Kidney (tissue), 14 donors: ENCODE results near the gene SPOCK1. TPM values are rescaled to one million over a fixed set of nuclear protein-coding genes. Genes with fewer than 3 reads are reported as not detected.

Experiments used
- DNase-seq, 5 donors: peaks; one replicate each; pipeline ENCODE4 v3.0.0-alpha.2; 2013 to 2020
- FAIRE-seq: peaks from 2 replicates; lab custom pipeline; 2012; peaks lifted over from hg19 to GRCh38; lab: Jason Lieb, UNC
- H3K27ac ChIP-seq, 2 donors: one replicate each; pipeline ENCODE4 v1.7.0; 2013; ENCODE audit warnings: low read depth in 2 of 2, low read length in 2 of 2, inconsistent platforms in 1 of 2
- H3K27me3 ChIP-seq: one replicate; pipeline ENCODE4 v1.7.1; 2013; ENCODE audit warnings: low read length, inconsistent platforms; ENCODE audit not compliant: control insufficient read depth, insufficient read depth
- H3K36me3 ChIP-seq, 3 donors: one replicate each; pipeline versions ENCODE4 v1.7.0 to v1.7.1; 2013; ENCODE audit warnings: low read length in 3 of 3, control low read depth in 1 of 3, inconsistent platforms in 1 of 3; ENCODE audit not compliant: insufficient read depth in 3 of 3, control insufficient read depth in 2 of 3
- H3K4me1 ChIP-seq, 3 donors: one replicate each; pipeline versions ENCODE4 v1.7.0 to v1.7.1; 2013; ENCODE audit warnings: low read length in 3 of 3, inconsistent platforms in 1 of 3, low read depth in 1 of 3; ENCODE audit not compliant: control insufficient read depth in 2 of 3, insufficient read depth in 2 of 3
- H3K4me3 ChIP-seq, 3 donors: one replicate each; pipeline versions ENCODE4 v1.7.0 to v1.8.1; 2013; ENCODE audit warnings: low read length in 3 of 3, control low read depth in 1 of 3, inconsistent platforms in 1 of 3
- H3K9ac ChIP-seq, 3 donors: one replicate each; pipeline versions ENCODE4 v1.7.0 to v1.7.1; 2013; ENCODE audit warnings: low read length in 3 of 3, control low read depth in 1 of 3, inconsistent platforms in 1 of 3
- H3K9me3 ChIP-seq, 3 donors: one replicate each; pipeline versions ENCODE4 v1.7.0 to v1.7.1; 2013; ENCODE audit warnings: low read length in 3 of 3, control low read depth in 1 of 3, inconsistent platforms in 1 of 3; ENCODE audit not compliant: control insufficient read depth in 2 of 3, insufficient read depth in 1 of 3
- CTCF ChIP-seq: IDR thresholded peaks from 3 replicates; pipeline ENCODE4 v1.5.1; 2012; ENCODE audit warnings: mild to moderate bottlenecking, moderate library complexity, borderline replicate concordance; ENCODE audit not compliant: insufficient read depth; ENCODE audit errors: extremely low read depth
- intact Hi-C: fragments of 100-400 bp; cut with DNase I; formaldehyde crosslinking; loops from one replicate; pipeline ENCODE4 v1.11.1; 2022
- polyA plus RNA-seq: library from polyadenylated mRNA; stranded (reverse); fragments of 350-450 nt; fragmentation: Illumina TruSeq; extraction: RNeasy Lipid Tissue Mini Kit (QIAGEN cat#74804); gene quantifications from one replicate; pipeline ENCODE4 v1.2.3, GENCODE V29; 2014; ENCODE audit warnings: low read depth, low replicate concordance; ENCODE audit not compliant: insufficient read depth
- total RNA-seq: library from RNA; stranded (reverse); fragmentation: NEBNext Ultra II Directional; extraction: Animal tissue kit (Norgen Biotek cat#: 25700); gene quantifications from one replicate; pipeline ENCODE4 v1.2.1, GENCODE V29; 2021
- donor health status: control.
- donor health status: control.
- donor health status: control.
- donor health status: control.
- donor health status: control.
- donor health status: DM: yes; HTN: yes; CAD: no.
- donor health status: Normal renal cell carcinoma (clear cell type).

Gene SPOCK1
- total and polyA plus RNA-seq, 2 donors from 2014 or later: 15.7 to 32.8 TPM

- H3K4me1 ChIP-seq: no peaks in the 10 kb centered on the region
- no peak overlapping the region for H3K27ac ChIP-seq
- TF ChIP-seq CTCF: no peak
- no peaks in the 10 kb centered on the region for H3K9me3 ChIP-seq
- no peaks in the 10 kb centered on the region for H3K36me3 ChIP-seq
- H3K4me3 ChIP-seq: no peak overlapping the region
- H3K9ac ChIP-seq: no peak overlapping the region
- no peak for DNase-seq
- intact Hi-C loops: no loop called here
- FAIRE-seq: no peak
- H3K27me3 ChIP-seq: no peaks in the 10 kb centered on the region
Measured at GRCh38 chr5:137207023-137207760, 291.9 kb downstream of the SPOCK1 start.

GRCh38 chr5:137206030-137206715 is 293.0 kb downstream of the SPOCK1 start:
- DNase-seq (no peak), FAIRE-seq (no peak)
- Histone ChIP-seq H3K36me3 (no peaks in the 10 kb centered on the region), H3K27me3 (no peaks in the 10 kb centered on the region), H3K9me3 (no peaks in the 10 kb centered on the region), H3K27ac (no peak overlapping the region), H3K4me3 (no peak overlapping the region), H3K4me1 (no peaks in the 10 kb centered on the region), H3K9ac (no peak overlapping the region)
- intact Hi-C loops: no loop called here
- no peak for TF ChIP-seq CTCF

GRCh38 chr5:137205231-137206027 is 293.7 kb downstream of the SPOCK1 start:
- Histone ChIP-seq H3K9me3 (no peaks in the 10 kb centered on the region), H3K27ac (no peak overlapping the region), H3K4me1 (no peaks in the 10 kb centered on the region), H3K27me3 (no peaks in the 10 kb centered on the region), H3K36me3 (no peaks in the 10 kb centered on the region), H3K4me3 (no peak overlapping the region), H3K9ac (no peak overlapping the region)
- no peak for FAIRE-seq
- DNase-seq: no peak
- no peak for TF ChIP-seq CTCF
- intact Hi-C loops: no loop called here
